HEK293 (cell line): ENCODE results near the gene MBD3L3.

Source experiments
- CTCF ChIA-PET: fragments of 350-600 bp; formaldehyde crosslinking; extraction: SDS; loops from one replicate; lab custom pipeline; 2021; ENCODE audit warnings: antibody characterized with exemption; lab: Yijun Ruan, JAX
- POLR2A ChIA-PET: fragments of 300-600 bp; formaldehyde crosslinking; extraction: SDS; loops from one replicate; lab custom pipeline; 2020; ENCODE audit warnings: antibody characterized with exemption, inconsistent platforms; lab: Yijun Ruan, JAX
- H3K27ac ChIP-seq: fragments of 200-500 bp; sonication (Bioruptor generic); 2 replicates; pipeline ENCODE4 v1.5.1; 2014; ENCODE audit warnings: low read depth, low read length, control low read depth, inconsistent platforms; ENCODE audit errors: extremely low read depth
- H3K36me3 ChIP-seq, 2 experiments: fragments of 200-500 bp in 1 of 2; sonication (Bioruptor generic) in 1 of 2; 1 replicate in 1 of 2; 2 replicates in 1 of 2; pipeline ENCODE4 v1.5.1; 2014 to 2017; ENCODE audit warnings: inconsistent platforms in 2 of 2, low read length in 2 of 2; ENCODE audit not compliant: control insufficient read depth in 2 of 2, insufficient read depth in 1 of 2
- H3K4me1 ChIP-seq: fragments of 200-500 bp; sonication (Bioruptor generic); 2 replicates; pipeline ENCODE4 v1.5.1; 2014; ENCODE audit warnings: mild to moderate bottlenecking, low read length, inconsistent platforms; ENCODE audit not compliant: control insufficient read depth, insufficient read depth
- H3K4me3 ChIP-seq: 2 replicates; pipeline ENCODE4 v1.5.1; 2011; ENCODE audit warnings: low read depth, mild to moderate bottlenecking, control low read depth, low read length, moderate library complexity
- H3K9me3 ChIP-seq: fragments of 200-500 bp; sonication (Bioruptor generic); 2 replicates; pipeline ENCODE4 v1.5.1; 2014; ENCODE audit warnings: low read depth, low read length, inconsistent platforms; ENCODE audit not compliant: control insufficient read depth, insufficient read depth
- FEZF1 ChIP-seq: fragments of 450-650 bp; formaldehyde crosslinking; IDR thresholded peaks from 2 replicates; pipeline ENCODE4 v1.5.1; 2016; ENCODE audit warnings: missing biosample characterization, missing genetic modification characterization
- KLF16 ChIP-seq: fragments of 450-650 bp; formaldehyde crosslinking; IDR thresholded peaks from 2 replicates; pipeline ENCODE4 v1.5.1; 2017; ENCODE audit warnings: missing biosample characterization, missing genetic modification characterization
- KLF9 ChIP-seq: fragments of 450-650 bp; formaldehyde crosslinking; IDR thresholded peaks from 2 replicates; pipeline ENCODE4 v1.5.1; 2016; ENCODE audit warnings: missing biosample characterization, missing genetic modification characterization, low read depth
- RBAK ChIP-seq: fragments of 450-650 bp; formaldehyde crosslinking; IDR thresholded peaks from 2 replicates; pipeline ENCODE4 v1.5.1; 2016; ENCODE audit warnings: missing biosample characterization, missing genetic modification characterization
- SCRT2 ChIP-seq: fragments of 450-650 bp; formaldehyde crosslinking; IDR thresholded peaks from 2 replicates; pipeline ENCODE4 v1.5.1; 2016; ENCODE audit warnings: missing biosample characterization, missing genetic modification characterization
- ZBTB17 ChIP-seq: fragments of 450-650 bp; formaldehyde crosslinking; IDR thresholded peaks from 2 replicates; pipeline ENCODE4 v1.5.1; 2016; ENCODE audit warnings: missing biosample characterization, missing genetic modification characterization
- ZBTB26 ChIP-seq: fragments of 450-650 bp; formaldehyde crosslinking; optimal IDR thresholded peaks from 2 replicates; pipeline ENCODE3; 2016; ENCODE audit warnings: missing biosample characterization, mild to moderate bottlenecking, missing genetic modification characterization
- ZFP37 ChIP-seq: fragments of 450-650 bp; formaldehyde crosslinking; IDR thresholded peaks from 2 replicates; pipeline ENCODE4 v1.5.1; 2016; ENCODE audit warnings: missing biosample characterization, missing genetic modification characterization
- ZFP41 ChIP-seq: fragments of 450-650 bp; formaldehyde crosslinking; IDR thresholded peaks from 2 replicates; pipeline ENCODE4 v1.5.1; 2016; ENCODE audit warnings: missing biosample characterization, missing genetic modification characterization, borderline replicate concordance
- ZNF112 ChIP-seq: fragments of 450-650 bp; formaldehyde crosslinking; IDR thresholded peaks from 2 replicates; pipeline ENCODE4 v1.5.0; 2017; ENCODE audit warnings: missing biosample characterization, missing genetic modification characterization
- ZNF155 ChIP-seq: fragments of 450-650 bp; formaldehyde crosslinking; IDR thresholded peaks from 2 replicates; pipeline ENCODE4 v1.5.1; 2016; ENCODE audit warnings: missing biosample characterization, missing genetic modification characterization
- ZNF175 ChIP-seq: fragments of 450-650 bp; formaldehyde crosslinking; IDR thresholded peaks from 2 replicates; pipeline ENCODE4 v1.5.1; 2016; ENCODE audit warnings: missing biosample characterization, missing genetic modification characterization
- ZNF23 ChIP-seq: fragments of 450-650 bp; formaldehyde crosslinking; IDR thresholded peaks from 2 replicates; pipeline ENCODE4 v1.5.1; 2016; ENCODE audit warnings: missing biosample characterization, missing genetic modification characterization, borderline replicate concordance
- ZNF239 ChIP-seq: fragments of 450-650 bp; formaldehyde crosslinking; IDR thresholded peaks from 2 replicates; pipeline ENCODE4 v1.5.1; 2016; ENCODE audit warnings: missing biosample characterization, missing genetic modification characterization
- ZNF24 ChIP-seq: fragments of 450-650 bp; formaldehyde crosslinking; IDR thresholded peaks from 2 replicates; pipeline ENCODE4 v1.5.1; 2016; ENCODE audit warnings: missing biosample characterization, missing genetic modification characterization
- ZNF366 ChIP-seq: fragments of 450-650 bp; formaldehyde crosslinking; conservative IDR thresholded peaks from 2 replicates; pipeline ENCODE4 v1.5.1; 2016; ENCODE audit warnings: missing biosample characterization, missing genetic modification characterization
- ZNF37A ChIP-seq: fragments of 450-650 bp; IDR thresholded peaks from 2 replicates; pipeline ENCODE4 v1.5.1; 2018; ENCODE audit warnings: missing biosample characterization, missing genetic modification characterization
- ZNF416 ChIP-seq: fragments of 450-650 bp; formaldehyde crosslinking; IDR thresholded peaks from 2 replicates; pipeline ENCODE4 v1.5.1; 2016; ENCODE audit warnings: missing biosample characterization, missing genetic modification characterization
- ZNF560 ChIP-seq: fragments of 450-650 bp; formaldehyde crosslinking; IDR thresholded peaks from 2 replicates; pipeline ENCODE4 v1.5.1; 2017; ENCODE audit warnings: missing biosample characterization, missing genetic modification characterization, borderline replicate concordance
- ZNF623 ChIP-seq: fragments of 450-650 bp; formaldehyde crosslinking; IDR thresholded peaks from 2 replicates; pipeline ENCODE4 v1.5.1; 2016; ENCODE audit warnings: missing biosample characterization, missing genetic modification characterization
- ZNF624 ChIP-seq: fragments of 450-650 bp; formaldehyde crosslinking; IDR thresholded peaks from 2 replicates; pipeline ENCODE4 v1.5.1; 2017; ENCODE audit warnings: missing biosample characterization, missing genetic modification characterization
- ZNF837 ChIP-seq: fragments of 450-650 bp; formaldehyde crosslinking; IDR thresholded peaks from 2 replicates; pipeline ENCODE4 v1.5.1; 2016; ENCODE audit warnings: missing biosample characterization, missing genetic modification characterization
- ZSCAN16 ChIP-seq: fragments of 450-650 bp; formaldehyde crosslinking; IDR thresholded peaks from 2 replicates; pipeline ENCODE4 v1.5.1; 2016; ENCODE audit warnings: missing biosample characterization, missing genetic modification characterization

Gene MBD3L3

DNA sequence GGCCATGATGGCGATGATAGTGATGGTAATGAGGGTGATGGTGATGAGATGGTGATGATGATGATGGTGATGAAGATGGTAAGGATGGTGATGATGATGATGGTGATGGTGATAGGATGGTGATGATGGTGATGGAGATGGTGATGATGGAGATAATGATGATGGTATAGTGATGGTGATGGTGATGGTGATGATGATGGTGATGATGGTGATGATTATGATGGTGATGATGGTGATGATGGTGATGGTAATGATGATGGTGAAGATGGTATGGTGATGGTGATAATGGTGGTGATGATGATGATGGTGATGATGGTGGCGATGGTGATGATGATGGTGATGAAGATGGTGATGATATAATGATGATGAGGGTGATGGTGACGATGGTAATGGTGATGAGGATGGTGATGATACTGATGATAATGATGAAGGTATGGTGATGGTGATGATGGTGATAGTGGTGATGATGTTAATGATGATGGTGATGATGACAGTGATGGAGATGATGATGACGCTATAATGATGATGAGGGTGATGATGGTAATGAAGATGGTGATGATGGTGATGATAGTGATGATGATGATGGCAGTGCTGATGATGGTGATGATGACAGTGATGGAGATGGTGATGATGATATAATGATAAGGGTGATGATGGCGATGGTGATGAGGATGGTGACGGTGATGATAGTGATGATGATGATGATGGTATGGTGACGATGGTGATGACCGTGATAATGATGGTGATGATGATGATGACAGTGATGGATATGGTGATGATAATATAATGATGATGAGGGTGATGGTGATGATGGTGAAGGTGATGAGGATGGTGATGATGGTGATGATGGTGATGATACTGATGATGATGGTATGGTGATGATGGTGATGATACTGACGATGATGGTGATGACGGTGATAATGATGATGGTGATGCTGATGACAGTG is 48.5 kb upstream of the MBD3L3 start (continued):
- TF ChIP-seq ZBTB26 (tag by site-specific recombination) (no peak), KLF16 (tag by site-specific recombination) (peak; percentile 23; the same call in 1 of the 2 replicates), ZNF837 (tag by site-specific recombination) (no peak), ZNF37A (no peak), FEZF1 (no peak), ZNF239 (tag by site-specific recombination) (no peak), ZNF175 (tag by site-specific recombination) (no peak), ZNF112 (tag by site-specific recombination) (0 out of 2 replicates have a peak, but pooled peaks have one; percentile 5), KLF9 (no peak; the same call in 1 of the 2 replicates), ZNF23 (tag by site-specific recombination) (no peak)

GRCh38 chr19:7104747-7105447 is 46.4 kb upstream of the MBD3L3 start:
- H3K4me3 ChIP-seq = no peak overlapping the region
- ChIA-PET POLR2A (no interaction called here), CTCF (no interaction called here)
- H3K27ac ChIP-seq = no peak overlapping the region
- no peaks in the 10 kb centered on the region for H3K4me1 ChIP-seq
- H3K9me3 ChIP-seq = no peaks in the 10 kb centered on the region
- H3K36me3 ChIP-seq = no peaks in the 10 kb centered on the region
- no peak for TF ChIP-seq ZNF24
- TF ChIP-seq ZFP41 (tag by site-specific recombination) = no peak
- peak; percentile 88 for TF ChIP-seq ZBTB17 (tag by site-specific recombination)
- TF ChIP-seq ZNF624 = no peak
- TF ChIP-seq ZNF560 (tag by site-specific recombination) = no peak
- TF ChIP-seq ZNF366 (tag by site-specific recombination) = peak; percentile 88
- TF ChIP-seq ZNF623 (tag by site-specific recombination) = no peak
- no peak for TF ChIP-seq ZSCAN16
- TF ChIP-seq ZNF155 (tag by site-specific recombination) = 0 out of 2 replicates have a peak, but pooled peaks have one; percentile 57

- POLR2A ChIA-PET = interaction anchor here (0.6 to 1.0 kb wide), 3 partner anchors 33 to 419 kb away, joined by 3 to 6 read pairs (median 4); partner anchors contain the start of gene ZNF557
- Histone ChIP-seq H3K36me3 (no peaks in the 10 kb centered on the region), H3K27ac (no peak overlapping the region), H3K9me3 (no peaks in the 10 kb centered on the region), H3K4me1 (no peaks in the 10 kb centered on the region), H3K4me3 (no peak overlapping the region)
- CTCF ChIA-PET = interaction anchor here (0.6 to 5.1 kb wide), 20 partner anchors 7 to 751 kb away, joined by 3 to 70 read pairs (median 4); partner anchors contain the start of gene ARHGEF18
- TF ChIP-seq ZNF416 (tag by site-specific recombination) (no peak), ZNF837 (tag by site-specific recombination) (no peak), ZFP37 (tag by site-specific recombination) (no peak), RBAK (tag by site-specific recombination) (no peak), SCRT2 (tag by site-specific recombination) (no peak)
Observed at GRCh38 chr19:7101498-7102253, 43.2 kb upstream of the MBD3L3 start.
